HG02763 (cell line): ENCODE measurements around the gene TYMS.

Experiments used
- ATAC-seq: cut with Tn5 transposase; IDR thresholded peaks from one replicate; pipeline ENCODE4 v1.9.1; 2021; ENCODE audit warnings: mild to moderate bottlenecking, moderate library complexity; ENCODE audit not compliant: unreplicated experiment

TYMS gene

DNA sequence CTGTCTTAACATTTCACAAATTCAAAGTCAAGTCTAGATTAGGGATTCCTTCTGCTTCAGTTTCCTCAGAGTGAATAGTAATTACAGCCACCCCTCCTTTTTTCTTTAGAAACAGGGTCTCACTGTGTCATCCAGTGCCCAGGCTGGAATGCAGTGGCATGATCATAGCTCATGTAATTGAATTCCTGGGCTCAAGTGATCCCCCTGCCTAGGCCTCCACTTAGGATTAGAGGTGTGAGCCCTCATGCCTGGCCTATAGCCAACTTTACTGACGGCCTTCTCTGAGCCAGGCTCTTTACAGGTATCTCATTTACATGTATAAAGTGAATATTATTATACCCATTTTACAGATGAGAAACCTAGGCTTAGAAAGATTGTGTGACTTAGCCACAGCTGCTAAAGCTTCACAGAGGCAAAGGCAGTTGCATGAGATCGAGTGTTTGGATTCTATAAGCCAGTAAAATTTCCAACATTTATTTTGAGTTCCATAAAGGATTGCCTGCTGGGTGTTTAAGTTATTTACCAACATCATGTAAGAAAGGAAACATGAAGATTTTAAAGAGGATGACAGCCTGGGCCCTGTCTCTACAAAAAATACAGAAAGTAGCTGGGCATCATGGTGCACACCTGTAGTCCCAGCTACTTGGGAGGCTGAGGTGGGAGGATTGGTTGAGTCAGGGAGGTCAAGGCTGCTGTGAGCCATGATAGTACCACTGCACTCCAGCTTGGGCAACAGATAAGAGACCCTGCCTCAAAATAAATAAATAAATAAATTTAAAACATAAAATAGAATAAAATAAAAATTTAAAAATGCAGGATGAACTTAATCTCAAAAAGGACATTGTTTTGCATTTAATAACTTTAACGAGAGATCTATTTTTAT, 53.2 kb downstream of the TYMS start:
- ATAC-seq = no peak

DNA sequence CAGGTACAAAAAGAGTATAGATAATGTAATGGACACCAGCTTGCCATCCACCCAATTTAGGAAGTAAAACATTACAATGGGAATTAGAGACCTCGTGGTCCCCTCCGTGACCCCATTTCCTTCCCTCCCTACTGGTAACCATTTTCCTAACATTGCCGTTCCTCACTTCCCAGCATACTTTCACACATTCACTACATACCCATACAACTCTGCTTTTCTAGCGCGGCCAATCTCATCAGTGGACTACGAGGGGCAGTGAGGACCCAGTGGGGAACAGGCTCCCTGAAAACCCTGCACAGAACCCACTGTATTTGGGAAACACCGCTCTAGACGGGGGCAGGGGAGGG, 53.8 kb downstream of the TYMS start:
- ATAC-seq = no peak

DNA sequence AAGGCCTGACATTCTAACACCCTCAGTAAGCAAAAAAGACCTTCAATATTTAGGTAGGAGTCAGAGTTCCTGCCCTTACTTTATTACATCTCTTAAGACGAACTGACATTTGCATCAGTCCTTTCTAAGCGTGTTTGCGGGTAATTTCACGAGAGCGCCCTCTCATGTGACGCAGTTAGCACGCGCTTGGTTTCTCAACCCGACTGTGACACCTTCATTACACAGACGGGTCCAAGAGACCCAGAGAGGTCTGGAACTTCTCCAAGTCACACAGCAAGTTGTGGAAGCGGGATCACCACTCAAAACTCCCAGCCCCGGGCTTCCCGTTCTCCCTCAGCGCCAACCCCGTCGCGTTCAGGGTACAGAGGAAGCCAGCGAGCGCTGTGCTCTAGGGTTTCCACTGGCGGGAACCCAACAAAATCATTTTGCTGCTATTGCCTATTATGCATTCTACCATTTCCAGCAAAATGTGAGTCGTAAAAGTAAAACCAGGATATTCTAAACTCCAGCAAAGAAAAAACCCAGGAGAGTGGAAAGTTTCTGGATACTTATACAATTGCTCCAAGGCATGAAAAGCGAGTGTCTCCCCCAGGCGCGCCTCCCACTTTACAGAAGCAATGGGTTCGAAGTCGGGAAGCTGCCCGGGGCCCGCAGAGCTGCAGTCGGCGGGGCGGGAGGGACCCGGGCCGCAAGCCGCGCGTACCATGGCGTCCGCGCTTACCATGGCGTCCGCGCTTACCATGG, 54.4 kb downstream of the TYMS start:
- ATAC-seq = peak; percentile 59

DNA sequence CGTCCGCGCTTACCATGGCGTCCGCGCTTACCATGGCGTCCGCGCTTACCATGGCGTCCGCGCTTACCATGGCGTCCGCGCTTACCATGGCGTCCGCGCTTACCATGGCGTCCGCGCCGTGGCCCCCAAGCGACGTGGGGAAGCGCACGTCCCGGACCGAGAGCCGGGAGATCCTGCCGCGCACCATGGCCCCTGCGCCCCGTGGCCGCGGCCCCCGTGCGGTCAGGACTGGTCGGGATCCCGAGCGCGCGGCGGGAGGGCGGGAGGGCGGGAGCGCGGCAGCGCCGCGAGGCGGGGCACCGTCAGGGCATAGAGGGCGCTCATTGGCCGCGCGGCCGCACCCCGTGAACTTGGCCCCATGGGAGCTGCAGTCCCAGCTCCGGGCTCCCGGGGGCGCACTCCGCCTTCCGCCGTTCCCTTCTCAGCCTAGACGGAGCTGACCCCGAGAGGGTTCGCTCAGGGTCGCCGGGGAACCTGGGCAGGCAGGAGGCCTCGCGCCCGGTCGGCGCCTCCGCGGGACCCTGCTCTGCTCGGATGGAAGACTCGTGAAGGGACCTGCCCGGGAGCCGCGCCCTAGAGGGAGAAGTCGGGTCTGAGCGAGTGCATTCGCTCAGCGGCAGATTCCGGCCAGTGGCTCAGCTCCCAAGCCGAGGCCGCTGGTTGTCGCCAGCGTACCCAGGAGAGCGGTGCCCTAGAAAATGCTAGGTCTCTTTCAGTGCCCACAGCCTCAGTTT, 55.1 kb downstream of the TYMS start, which contains the start of gene ENOSF1:
Gene ENOSF1, minus strand, starts transcription at position 230 of the 734 bp plus-strand sequence. Its CDS starts 43 bp downstream, at position 187.
- ATAC-seq = peak; percentile 86

DNA sequence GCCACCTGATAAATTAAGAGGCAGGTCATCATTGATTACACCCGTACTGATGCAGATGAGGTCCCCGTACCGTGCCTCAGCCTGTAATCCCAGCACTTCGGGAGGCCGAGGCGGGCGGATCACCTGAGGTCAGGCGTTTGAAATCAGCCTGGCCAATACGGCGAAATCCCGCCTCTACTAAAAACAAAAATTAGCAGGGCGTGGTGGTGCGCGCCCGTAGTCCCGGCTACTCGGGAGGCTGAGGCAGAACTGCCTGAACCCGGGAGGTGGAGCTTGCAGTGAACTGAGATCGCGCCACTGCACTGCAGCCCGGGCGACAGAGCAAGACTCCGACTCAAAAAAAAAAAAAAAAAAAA, 55.7 kb downstream of the TYMS start:
- no peak for ATAC-seq

DNA sequence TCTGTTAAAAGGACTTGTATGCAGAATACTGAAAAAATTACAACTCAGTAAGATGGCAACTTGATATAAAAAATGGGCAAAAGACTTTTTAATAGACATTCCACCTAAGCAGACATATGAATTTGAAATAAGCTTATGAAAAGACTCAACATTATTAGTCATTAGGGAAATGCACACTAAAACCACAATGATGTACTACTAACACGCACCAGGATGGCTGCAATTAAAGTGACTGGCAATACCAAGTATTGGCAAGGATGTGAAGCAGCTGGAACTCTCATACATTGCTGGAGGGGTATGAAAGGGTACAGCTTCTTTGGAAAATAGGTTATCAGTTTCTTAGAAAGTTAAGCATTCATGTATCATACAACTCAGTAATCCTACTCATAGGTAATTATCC, 58.2 kb downstream of the TYMS start:
- no peak for ATAC-seq

DNA sequence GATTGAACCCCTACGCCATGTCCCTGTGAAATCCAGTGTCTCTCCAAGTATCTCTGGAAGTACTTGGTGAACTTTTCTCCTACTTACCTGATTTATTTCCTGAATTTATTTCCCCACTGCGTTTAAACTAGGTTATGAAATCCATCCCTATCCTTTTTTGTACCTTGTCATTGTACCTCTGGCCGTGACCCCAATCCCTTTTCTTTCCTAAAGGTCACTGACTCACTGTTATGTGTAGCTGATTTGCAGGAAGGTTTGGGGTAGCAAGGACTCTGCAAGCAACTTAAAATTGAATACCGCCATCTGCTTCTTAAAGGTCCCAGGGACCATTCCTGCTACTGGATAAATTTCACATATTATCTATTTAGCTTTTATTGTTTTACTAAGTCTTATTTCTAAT, 59.5 kb downstream of the TYMS start:
- no peak for ATAC-seq
